HG03442 (cell line): Measurements from ENCODE around the gene ERMN.
A peak's percentile ranks its signal among the peaks of the same experiment; 100 is the strongest.

Experiments used
- ATAC-seq: cut with Tn5 transposase; IDR thresholded peaks from one replicate; pipeline ENCODE4 v1.9.1; 2021; ENCODE audit warnings: mild to moderate bottlenecking, moderate library complexity; ENCODE audit not compliant: unreplicated experiment

ERMN gene

DNA sequence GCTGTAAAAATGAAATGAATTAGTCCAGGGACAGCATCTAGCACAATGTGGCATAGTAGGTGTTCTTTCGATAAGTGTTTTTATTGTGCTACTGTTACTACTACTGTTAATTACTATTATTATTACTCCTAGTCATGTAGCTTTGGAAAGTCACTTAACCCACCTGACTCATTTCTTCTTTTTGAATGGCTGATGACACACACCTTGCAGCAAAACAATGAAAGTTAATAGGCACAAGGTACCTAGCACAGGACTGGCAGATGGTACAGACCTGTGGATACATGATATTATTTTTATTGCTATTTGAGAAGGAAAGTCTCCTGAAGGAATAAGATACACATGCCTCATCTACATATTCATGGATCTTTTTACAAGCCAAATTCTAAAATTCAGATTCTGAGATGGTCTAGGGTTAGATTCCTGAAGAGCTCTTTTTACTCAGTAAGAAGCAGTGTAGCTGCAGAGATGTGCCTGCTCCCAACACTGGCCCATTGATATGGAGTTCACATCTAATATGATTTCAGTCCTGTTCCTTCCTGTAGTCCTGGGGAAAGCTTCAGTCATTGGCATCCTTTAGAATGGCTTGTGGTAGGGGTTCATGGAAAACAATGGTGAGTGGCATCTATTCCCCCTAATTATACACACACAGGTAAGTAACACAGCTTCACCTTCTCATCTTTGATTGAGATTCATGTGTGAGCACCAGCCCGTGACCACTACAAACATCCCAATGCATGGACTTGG is 7.9 kb upstream of the ERMN start:
- no peak for ATAC-seq

DNA sequence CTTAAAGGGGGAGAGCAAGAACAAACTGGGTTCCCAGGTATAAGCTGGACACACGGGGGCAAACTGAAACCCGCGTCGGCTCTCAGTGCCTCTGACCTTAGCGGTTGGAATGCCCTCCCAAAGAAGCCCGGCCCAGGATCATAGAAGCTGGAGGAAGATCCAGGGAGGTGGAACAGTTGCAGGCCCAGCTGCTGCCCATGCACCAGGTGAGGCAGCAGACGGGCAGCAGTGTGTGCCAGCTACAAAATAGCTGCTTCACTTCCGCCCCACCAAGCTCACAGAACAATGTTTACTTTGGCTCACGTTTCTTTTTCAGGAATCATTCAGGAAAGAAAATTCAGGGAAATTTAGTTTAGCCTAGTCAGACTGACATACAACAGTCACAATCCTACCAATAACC is 3.9 kb upstream of the ERMN start:
- ATAC-seq = no peak

DNA sequence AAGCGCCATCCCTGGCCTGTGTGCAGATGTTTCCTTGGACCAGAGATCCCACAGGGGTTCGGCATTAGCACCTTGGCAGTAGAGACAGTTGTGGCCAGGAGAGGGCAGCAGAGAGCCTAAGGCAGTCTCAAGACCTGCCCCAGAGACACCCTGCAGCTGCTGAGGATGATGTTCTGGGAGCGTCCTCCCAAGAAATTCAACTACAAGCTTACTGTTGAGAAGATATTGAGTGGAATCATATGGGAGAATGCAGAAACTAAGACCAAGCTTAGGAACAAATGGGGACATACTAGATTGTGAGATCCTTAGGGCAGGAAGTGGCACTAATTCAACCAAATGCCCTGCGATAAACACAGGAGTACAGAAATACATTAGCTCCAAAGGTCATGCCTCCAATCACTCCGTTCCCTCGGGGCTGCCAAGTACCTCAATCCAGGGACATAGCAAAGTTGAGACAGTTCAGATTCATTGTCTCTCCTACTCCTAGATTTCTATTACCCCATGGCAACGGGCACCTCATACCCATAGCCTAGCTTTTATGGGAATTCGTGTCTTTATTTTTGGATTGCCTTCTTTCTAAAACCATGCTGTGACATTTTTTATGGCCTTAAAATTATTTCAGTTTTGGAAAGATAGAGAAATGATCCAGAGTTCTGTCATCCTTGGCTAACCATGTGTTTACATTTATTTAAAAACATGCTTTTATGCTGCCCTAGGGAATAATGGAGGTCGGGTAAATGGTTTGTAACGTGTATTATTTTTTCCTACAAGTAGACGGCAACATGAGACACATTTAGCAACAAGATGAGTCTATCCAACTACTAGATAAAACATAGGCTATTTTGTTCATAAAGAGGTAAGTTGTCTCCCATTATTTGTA is 2.2 kb upstream of the ERMN start:
- ATAC-seq = peak; percentile 98

DNA sequence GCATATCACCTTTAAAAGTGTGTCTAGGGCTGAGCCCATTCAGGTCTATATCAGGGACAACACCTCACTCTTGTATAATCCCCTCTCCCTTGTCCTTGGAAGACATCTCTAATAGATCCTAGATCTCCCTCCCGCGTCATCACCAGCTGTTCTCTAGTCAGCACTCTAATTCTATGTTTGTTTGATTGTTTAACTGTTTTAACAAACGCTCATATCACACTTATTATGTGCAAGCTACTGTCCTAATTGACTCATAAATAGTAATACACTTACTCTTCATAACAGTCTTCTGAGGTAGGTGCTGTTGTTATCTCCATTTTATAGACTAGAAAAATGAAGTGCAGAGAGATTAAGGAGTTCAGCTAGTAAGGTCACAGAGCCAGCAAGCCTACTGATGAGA is 1.6 kb upstream of the ERMN start:
- ATAC-seq = peak; percentile 28

DNA sequence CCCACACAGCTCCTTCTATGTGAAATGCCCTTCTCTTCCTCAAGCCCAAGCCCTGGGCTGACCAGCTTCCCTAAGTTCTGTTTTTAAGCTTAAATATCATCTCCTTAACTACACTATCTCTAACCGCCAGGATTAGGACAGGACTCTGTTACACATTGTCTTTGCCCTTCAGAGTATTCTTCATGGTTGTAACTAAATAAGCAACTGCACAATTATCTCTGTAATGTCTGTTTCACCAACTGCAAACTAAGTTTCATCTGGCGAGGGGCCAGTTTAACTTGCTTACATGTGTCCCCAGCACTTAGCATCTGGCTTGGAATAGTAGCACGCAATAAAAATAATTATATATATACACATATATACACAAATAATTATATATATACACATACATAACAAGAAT is 1.1 kb upstream of the ERMN start:
- ATAC-seq = no peak

DNA sequence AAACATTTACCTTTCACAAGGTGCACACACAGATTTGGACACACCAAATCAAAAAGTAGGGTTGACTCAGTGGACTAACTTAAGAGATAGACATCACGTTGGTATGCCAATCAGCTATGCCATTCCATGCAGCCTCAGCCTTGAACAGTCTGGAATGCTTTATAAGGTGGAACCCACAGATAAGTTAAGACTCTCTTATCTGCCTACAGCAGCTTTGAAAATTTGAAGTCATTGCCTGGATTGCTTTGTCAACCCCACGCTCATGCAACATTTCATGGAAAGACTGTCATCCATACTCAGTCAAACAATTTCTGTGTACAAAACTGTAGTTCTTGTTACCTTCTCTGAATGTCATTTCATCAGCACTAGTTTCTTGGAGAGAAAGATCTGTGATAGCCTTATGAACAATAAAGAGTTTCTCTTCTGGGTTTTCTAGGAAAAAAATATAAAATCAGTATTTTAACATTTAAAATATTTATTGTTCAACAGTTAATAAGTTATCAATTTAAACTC is 1.2 kb downstream of the ERMN start:
- ATAC-seq = no peak

DNA sequence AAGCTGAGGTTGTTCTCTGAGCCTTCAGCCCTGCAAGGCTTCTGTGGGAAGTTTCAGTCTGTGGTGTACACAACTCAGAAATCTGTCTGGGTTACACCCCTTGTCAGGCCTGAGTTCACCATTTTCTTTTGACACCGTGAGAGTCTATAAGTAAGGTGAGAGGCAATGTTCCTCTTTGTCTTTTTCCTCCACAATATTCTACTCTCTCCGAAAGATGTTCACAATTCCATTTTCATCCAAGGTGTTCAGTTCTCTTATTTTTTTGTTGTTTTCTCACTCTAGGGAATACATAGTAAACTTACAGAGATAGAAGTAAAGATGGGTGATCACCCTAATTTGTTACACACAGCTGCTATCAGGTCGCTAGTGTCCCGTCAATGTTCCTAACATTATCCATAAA is 3.2 kb downstream of the ERMN start:
- ATAC-seq = no peak

DNA sequence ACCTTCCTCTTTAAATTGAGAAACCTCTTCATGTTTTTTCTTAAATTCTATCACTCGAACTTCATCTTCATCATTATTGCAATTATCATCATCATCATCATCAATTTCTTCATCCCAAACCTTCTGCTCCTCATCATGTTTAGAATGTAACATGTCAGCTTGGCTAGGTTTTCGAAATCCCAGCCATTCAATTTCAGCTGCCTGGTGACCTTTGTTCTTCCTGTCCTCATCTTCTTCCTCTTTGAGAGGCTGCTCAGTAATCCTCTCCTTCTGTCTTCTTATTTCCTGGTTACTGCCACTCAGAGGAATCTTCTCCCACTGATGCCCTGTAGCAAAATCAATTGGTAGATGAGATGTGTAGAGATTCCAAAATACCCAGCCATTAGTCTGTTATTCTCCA is 4.2 kb downstream of the ERMN start:
- no peak for ATAC-seq

GRCh38 chr2:157320409-157320808 is 5.2 kb downstream of the ERMN start:
- no peak for ATAC-seq

- ATAC-seq = no peak
Measured at GRCh38 chr2:157319795-157320194, 5.8 kb downstream of the ERMN start.

DNA sequence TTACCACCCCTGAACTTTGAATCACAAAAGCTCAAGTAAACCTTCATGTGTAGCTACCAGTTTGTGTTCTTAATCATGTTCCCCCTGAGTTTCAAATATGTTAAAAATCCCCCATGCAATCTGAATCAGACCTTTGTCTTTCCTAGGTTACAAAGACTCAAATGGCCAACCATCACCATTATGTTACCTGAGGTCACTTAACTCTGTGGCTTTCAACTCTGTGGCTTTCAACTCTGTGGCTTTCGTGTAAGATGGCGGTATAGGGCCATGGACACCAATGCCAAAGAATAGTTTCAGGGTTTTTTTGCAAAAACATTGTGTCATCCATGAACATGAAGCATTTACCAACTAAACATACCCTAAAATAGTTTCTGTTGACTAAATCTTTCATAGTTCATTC is 6.7 kb downstream of the ERMN start:
- ATAC-seq = no peak

DNA sequence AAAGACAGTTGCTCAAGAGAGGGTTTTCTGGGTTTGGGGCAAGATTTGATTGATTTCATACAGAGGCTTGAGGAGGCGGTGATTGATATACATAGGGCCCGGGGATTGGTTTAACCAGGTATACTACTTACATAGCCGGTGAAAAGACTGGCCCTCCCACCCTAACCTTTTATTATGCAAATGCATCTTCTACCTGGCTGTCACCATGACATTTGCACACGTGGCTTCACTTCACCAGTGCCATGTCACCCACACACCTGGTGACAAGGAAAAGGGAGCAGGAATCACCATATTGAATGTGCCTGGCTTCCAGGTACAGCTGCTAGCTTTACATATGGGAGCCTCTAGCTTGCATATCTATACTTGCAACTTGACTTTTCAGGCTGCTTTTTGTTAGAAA is 9.7 kb downstream of the ERMN start:
- no peak for ATAC-seq

DNA sequence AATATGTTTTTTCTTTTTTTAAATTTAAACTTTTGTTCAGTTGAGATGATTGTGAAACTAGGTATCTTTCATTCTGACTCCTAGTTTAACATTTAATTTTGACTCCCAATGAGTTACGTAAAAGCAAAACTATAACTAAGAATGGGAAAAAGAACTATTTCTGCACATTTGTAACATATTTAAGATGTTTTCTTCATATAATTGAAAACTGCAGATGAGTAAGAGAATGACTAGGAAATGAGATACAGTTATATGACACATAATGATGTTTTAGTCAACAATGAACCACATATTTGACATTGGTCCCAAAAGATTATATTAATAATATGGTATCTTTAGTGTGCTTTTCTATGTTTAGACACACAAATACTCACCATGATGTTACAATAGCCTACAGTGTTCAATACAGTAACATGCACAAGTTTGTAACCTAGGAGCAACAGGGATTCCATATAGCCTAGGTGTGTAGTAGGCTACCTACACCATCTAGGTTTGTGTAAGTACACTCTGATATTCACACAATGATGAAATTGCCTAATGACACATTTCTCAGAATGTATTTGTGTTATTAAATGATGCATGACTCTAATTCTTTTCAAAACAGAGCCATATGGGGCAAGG is 12.6 kb downstream of the ERMN start:
- peak; percentile 64 for ATAC-seq

- ATAC-seq = no peak
Measured at GRCh38 chr2:157311706-157312105, 13.9 kb downstream of the ERMN start.

DNA sequence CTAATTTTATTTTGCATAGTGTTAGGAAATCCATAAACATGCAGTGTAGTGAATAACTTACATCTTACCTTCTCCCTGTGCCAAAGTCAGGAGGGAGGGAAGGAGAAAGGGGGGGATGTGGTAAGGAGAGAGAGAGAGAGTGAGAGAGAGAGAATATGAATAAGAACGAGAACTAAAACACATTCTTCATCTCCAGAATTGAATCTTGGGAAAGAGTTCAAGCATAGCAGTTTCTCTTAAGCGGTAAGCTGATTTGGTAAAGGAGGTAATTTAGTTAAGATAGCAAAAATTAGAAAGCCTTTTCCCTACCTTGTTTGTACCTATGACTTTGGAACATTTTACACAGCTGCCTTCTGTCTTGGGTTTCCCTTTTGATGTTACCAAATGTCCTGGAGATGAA is 15.7 kb downstream of the ERMN start:
- no peak for ATAC-seq

DNA sequence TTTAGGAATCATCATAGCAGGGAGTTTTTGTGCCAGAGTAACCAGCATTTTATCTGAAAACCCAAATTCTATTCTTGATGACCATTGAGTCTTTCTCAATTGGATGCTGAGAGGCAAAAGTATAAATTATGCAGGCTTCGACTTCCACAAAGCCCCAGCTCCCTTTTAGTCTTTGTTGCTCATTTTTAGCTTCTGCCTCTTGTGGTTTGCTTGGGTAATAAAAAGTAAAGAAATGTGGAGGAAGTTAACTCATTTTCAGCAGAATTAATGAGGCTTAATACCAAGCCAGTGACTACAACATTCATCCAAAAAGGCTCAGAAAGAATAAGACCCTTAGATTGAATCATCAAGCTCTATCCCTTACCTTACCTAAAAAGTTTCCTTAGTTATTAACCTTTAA is 18.6 kb downstream of the ERMN start:
- no peak for ATAC-seq

DNA sequence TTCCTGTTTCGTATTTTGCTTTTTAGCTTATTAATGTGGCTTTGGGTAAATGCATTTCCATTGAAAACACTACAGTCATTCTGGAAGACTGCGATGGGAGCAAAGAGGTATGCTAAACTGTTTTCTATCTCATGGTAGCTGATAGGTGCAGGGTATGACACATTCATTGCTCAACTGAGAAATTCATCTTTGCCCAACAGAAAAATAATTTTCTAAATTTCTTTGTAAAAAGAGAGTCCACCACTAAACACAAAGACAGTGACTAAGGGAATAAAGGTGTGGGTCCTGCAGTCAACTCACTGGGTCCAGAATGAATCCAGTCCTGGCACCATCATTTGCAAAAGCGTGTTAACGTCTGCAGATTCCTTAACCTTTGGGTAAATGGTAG is 19.9 kb downstream of the ERMN start:
- ATAC-seq = no peak

DNA sequence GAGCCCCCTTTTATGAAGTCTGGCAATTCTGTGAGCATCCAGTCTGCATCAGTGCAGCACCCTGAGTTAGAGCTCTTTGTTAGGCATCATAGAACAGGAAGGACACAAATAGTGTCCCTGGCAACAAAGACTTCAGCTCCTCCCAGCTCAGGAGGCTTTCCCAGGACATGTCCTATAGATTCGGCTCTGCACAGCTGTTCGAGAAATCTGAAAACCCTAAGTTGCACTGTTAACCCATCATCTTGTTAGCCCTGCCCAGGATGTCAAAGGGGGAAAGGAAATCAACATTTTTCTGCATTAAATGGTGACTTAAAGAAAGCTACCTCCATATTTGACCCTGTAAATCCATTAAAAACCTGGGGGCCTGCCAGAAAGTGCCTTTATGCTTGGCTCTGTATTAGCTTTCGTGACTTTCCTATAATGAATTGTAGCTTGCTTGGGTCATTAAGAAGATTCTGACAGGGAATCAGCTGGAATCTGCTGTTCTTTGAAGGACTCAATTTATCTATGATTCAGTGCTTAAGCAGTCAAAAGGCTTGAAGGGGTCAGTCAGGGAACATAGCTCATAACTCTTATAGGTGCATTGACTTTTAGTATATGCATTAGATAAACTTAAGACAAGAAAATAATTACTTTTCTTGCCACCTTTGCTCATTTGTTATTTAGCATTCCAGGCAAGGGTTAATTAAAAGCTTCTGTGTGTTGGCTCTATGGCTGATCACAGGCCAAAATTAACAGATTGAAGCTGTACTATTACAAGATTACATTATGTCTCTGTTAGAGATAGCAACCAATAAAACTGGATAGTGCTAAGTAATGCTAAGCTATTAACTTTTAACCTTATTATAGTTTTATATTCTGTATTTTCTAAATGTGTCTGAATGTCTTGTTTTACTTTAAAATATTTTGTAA is 20.6 kb downstream of the ERMN start:
- no peak for ATAC-seq

- ATAC-seq = no peak
Measured at GRCh38 chr2:157303612-157304011, 22.0 kb downstream of the ERMN start.

GRCh38 chr2:157302492-157303099 is 23.0 kb downstream of the ERMN start:
- ATAC-seq = peak; percentile 73
